HEK293T (cell line): ENCODE measurements around the gene LZTFL1.

Experiments
- CTCF ChIA-PET: fragments of 350-600 bp; formaldehyde crosslinking; extraction: SDS; loops from one replicate; lab custom pipeline; 2021; ENCODE audit warnings: antibody characterized with exemption, inconsistent platforms; lab: Yijun Ruan, JAX
- POLR2A ChIA-PET: fragments of 350-600 bp; formaldehyde crosslinking; extraction: SDS; loops from one replicate; lab custom pipeline; 2020; ENCODE audit warnings: antibody characterized with exemption, inconsistent platforms; lab: Yijun Ruan, JAX
- DNase-seq: peaks from one replicate; pipeline ENCODE4 v3.0.0; 2012; ENCODE audit warnings: mixed read lengths; ENCODE audit errors: extremely low spot score
- ARNT ChIP-seq: fragments of 450-650 bp; IDR thresholded peaks from 2 replicates; pipeline ENCODE4 v1.6.1; 2017; ENCODE audit warnings: mild to moderate bottlenecking
- BHLHE40 ChIP-seq: fragments of 450-650 bp; IDR thresholded peaks from 2 replicates; pipeline ENCODE4 v1.6.1; 2016; ENCODE audit warnings: mild to moderate bottlenecking, moderate library complexity, borderline replicate concordance
- CTBP1 ChIP-seq: fragments of 450-650 bp; IDR thresholded peaks from 2 replicates; pipeline ENCODE4 v1.6.1; 2016; ENCODE audit warnings: borderline replicate concordance
- ELF4 ChIP-seq: fragments of 450-650 bp; IDR thresholded peaks from 2 replicates; pipeline ENCODE4 v1.6.1; 2017; ENCODE audit warnings: antibody characterized with exemption
- FOXA1 ChIP-seq: fragments of 450-650 bp; IDR thresholded peaks from 2 replicates; pipeline ENCODE4 v1.6.1; 2016; ENCODE audit warnings: mild to moderate bottlenecking
- FOXK2 ChIP-seq: fragments of 450-650 bp; IDR thresholded peaks from 2 replicates; pipeline ENCODE4 v1.6.1; 2016; ENCODE audit warnings: mild to moderate bottlenecking
- FOXM1 ChIP-seq: fragments of 450-650 bp; IDR thresholded peaks from 2 replicates; pipeline ENCODE4 v1.6.1; 2017; ENCODE audit warnings: mild to moderate bottlenecking, borderline replicate concordance
- HDGF ChIP-seq: fragments of 450-650 bp; IDR thresholded peaks from 2 replicates; pipeline ENCODE4 v1.6.1; 2017; ENCODE audit warnings: antibody characterized with exemption, borderline replicate concordance
- L3MBTL2 ChIP-seq: fragments of 450-650 bp; conservative IDR thresholded peaks from 2 replicates; pipeline ENCODE4 v1.6.1; 2016; ENCODE audit warnings: mild to moderate bottlenecking
- LEF1 ChIP-seq: fragments of 450-650 bp; IDR thresholded peaks from 2 replicates; pipeline ENCODE4 v1.6.1; 2017; ENCODE audit warnings: mild to moderate bottlenecking, borderline replicate concordance
- NFRKB ChIP-seq: fragments of 450-650 bp; IDR thresholded peaks from 2 replicates; pipeline ENCODE4 v1.6.1; 2016; ENCODE audit warnings: mild to moderate bottlenecking, moderate library complexity
- PKNOX1 ChIP-seq: fragments of 450-650 bp; IDR thresholded peaks from 2 replicates; pipeline ENCODE4 v1.6.1; 2016
- SP1 ChIP-seq: fragments of 450-650 bp; IDR thresholded peaks from 2 replicates; pipeline ENCODE4 v1.6.1; 2017
- SUZ12 ChIP-seq: fragments of 450-650 bp; IDR thresholded peaks from 2 replicates; pipeline ENCODE4 v1.6.1; 2016; ENCODE audit warnings: mild to moderate bottlenecking
- TARDBP ChIP-seq: fragments of 450-650 bp; IDR thresholded peaks from 2 replicates; pipeline ENCODE4 v1.6.1; 2016
- ZNF384 ChIP-seq: fragments of 450-650 bp; IDR thresholded peaks from 2 replicates; pipeline ENCODE4 v1.6.1; 2016

Gene LZTFL1

GRCh38 chr3:45802146-45802545 lies 39.8 kb downstream of the LZTFL1 start:
- POLR2A ChIA-PET, result no interaction called here

GRCh38 chr3:45800611-45801010 lies 41.3 kb downstream of the LZTFL1 start:
- ChIA-PET CTCF (no interaction called here), POLR2A (no interaction called here)
- DNase-seq, result no peak
- no peak for TF ChIP-seq LEF1
- no peak for TF ChIP-seq FOXA1
- no peak for TF ChIP-seq BHLHE40
- no peak for TF ChIP-seq ARNT
- no peak for TF ChIP-seq FOXM1
- no peak for TF ChIP-seq TARDBP
- no peak for TF ChIP-seq ELF4
- no peak for TF ChIP-seq HDGF
- no peak for TF ChIP-seq FOXK2
- no peak for TF ChIP-seq L3MBTL2
- TF ChIP-seq SUZ12, result no peak
- no peak for TF ChIP-seq NFRKB
- no peak for TF ChIP-seq CTBP1
- TF ChIP-seq PKNOX1, result no peak
- TF ChIP-seq ZNF384, result no peak
- no peak for TF ChIP-seq SP1

More at GRCh38 chr3:45802146-45802545, 39.8 kb downstream of the LZTFL1 start:
- TF ChIP-seq SP1 (no peak), LEF1 (no peak), ARNT (no peak), ELF4 (no peak), PKNOX1 (no peak), TARDBP (no peak), SUZ12 (no peak), NFRKB (no peak), FOXA1 (no peak), L3MBTL2 (no peak), FOXM1 (no peak), BHLHE40 (no peak), FOXK2 (no peak), HDGF (no peak), CTBP1 (no peak)
- DNase-seq, result no peak
- CTCF ChIA-PET, result no interaction called here

GRCh38 chr3:45799586-45799985 lies 42.3 kb downstream of the LZTFL1 start:
- TF ChIP-seq PKNOX1 (no peak), SP1 (no peak), FOXM1 (no peak), ZNF384 (no peak), L3MBTL2 (no peak), HDGF (no peak), BHLHE40 (no peak), LEF1 (no peak), TARDBP (no peak), FOXK2 (no peak), NFRKB (no peak), FOXA1 (no peak)
- ChIA-PET POLR2A (no interaction called here), CTCF (no interaction called here)
- DNase-seq, result no peak

- ChIA-PET CTCF (no interaction called here), POLR2A (no interaction called here)
- no peak for DNase-seq
- no peak for TF ChIP-seq PKNOX1
- no peak for TF ChIP-seq FOXK2
- no peak for TF ChIP-seq ARNT
- TF ChIP-seq L3MBTL2, result no peak
- TF ChIP-seq ELF4, result no peak
- TF ChIP-seq SUZ12, result no peak
- TF ChIP-seq FOXA1, result no peak
- no peak for TF ChIP-seq NFRKB
- no peak for TF ChIP-seq TARDBP
- no peak for TF ChIP-seq SP1
- TF ChIP-seq LEF1, result no peak
- no peak for TF ChIP-seq BHLHE40
- TF ChIP-seq FOXM1, result no peak
- no peak for TF ChIP-seq CTBP1
- TF ChIP-seq ZNF384, result no peak
- no peak for TF ChIP-seq HDGF
These were observed 43.9 kb downstream of the LZTFL1 start for GRCh38 chr3:45798034-45798433.

- POLR2A ChIA-PET, result no interaction called here
- CTCF ChIA-PET, result interaction anchor here (0.5 kb wide), 1 partner anchor 109 kb away, joined by 3 read pairs; no protein-coding TSS in a partner anchor
- no peak for DNase-seq
- TF ChIP-seq HDGF, result no peak
- no peak for TF ChIP-seq CTBP1
- no peak for TF ChIP-seq LEF1
- TF ChIP-seq ARNT, result no peak
- TF ChIP-seq SUZ12, result no peak
- no peak for TF ChIP-seq NFRKB
- TF ChIP-seq FOXM1, result no peak
- TF ChIP-seq TARDBP, result no peak
- no peak for TF ChIP-seq L3MBTL2
- TF ChIP-seq PKNOX1, result no peak
- TF ChIP-seq FOXK2, result no peak
- no peak for TF ChIP-seq ZNF384
- no peak for TF ChIP-seq ELF4
- TF ChIP-seq BHLHE40, result no peak
- TF ChIP-seq FOXA1, result no peak
- TF ChIP-seq SP1, result no peak
These were observed 44.8 kb downstream of the LZTFL1 start for GRCh38 chr3:45796902-45797637.
